Purkinje cell (primary cell): ENCODE measurements around the gene RUNX1. TPM values are rescaled to one million over a fixed set of nuclear protein-coding genes. Genes with fewer than 3 reads are reported as not detected.

ENCODE experiments used
- polyA plus RNA-seq: library from polyadenylated mRNA; unstranded; fragments of >200 nt; fragmentation: Nextera tagmentation; gene quantifications from 2 replicates; pipeline ENCODE4 v1.2.1, GENCODE V29; 2014

Gene RUNX1
- 0.26 TPM in 1 of 2 replicates, not detected in the other for polyA plus RNA-seq

DNA sequence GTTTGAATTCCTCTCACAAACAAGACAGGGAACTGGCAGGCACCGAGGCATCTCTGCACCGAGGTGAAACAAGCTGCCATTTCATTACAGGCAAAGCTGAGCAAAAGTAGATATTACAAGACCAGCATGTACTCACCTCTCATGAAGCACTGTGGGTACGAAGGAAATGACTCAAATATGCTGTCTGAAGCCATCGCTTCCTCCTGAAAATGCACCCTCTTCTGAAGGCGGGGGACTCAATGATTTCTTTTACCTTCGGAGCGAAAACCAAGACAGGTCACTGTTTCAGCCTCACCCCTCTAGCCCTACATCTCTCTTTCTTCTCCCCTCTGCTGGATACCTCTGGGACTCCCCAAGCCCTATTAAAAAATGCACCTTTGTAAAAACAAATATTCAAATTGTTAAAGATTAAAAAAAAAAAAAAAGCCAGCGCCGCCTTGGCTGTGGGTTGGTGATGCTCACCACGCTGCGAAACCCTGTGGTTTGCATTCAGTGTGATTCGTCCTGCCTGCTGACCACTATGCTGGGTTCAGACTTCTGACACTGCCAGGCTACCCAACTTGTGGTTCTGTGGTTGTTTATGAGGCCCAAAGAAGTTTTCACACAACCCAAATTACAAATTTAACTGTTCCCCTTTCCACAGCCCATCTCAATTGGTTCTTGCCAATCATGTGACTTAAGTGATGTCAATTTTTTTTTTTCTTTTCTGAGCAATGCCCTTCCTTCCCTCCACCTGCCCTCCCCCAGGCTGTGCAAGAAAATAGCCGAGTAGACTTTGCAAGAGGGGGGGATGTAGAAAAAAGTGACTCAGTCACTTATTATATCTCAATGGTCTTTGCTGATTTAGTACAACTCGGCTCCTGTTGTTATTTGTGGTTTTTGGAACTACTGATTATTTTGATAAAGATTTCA, at the start of gene RUNX1:
TSS of gene RUNX1 (minus strand) at position 597 of the 912 bp plus-strand sequence.

